Mesenteric fat pad (tissue), 1 donor: ENCODE results near the gene CDX2. TPM values are rescaled to one million over a fixed set of nuclear protein-coding genes. Genes with fewer than 3 reads are reported as not detected.

ENCODE experiments used
- DNase-seq: peaks from one replicate; pipeline ENCODE4 v3.0.0-alpha.2; 2020; ENCODE audit warnings: low spot score
- total RNA-seq: library from RNA; stranded (reverse); fragmentation: NEBNext Ultra II Directional; extraction: Animal tissue kit (Norgen Biotek cat#: 25700); gene quantifications from one replicate; pipeline ENCODE4 v1.2.1, GENCODE V29; 2021
- donor health status: DM: yes; HTN: yes; CAD: no.

The CDX2 gene
- total RNA-seq, 1 donor from 2014 or later, result 0.45 TPM

DNA sequence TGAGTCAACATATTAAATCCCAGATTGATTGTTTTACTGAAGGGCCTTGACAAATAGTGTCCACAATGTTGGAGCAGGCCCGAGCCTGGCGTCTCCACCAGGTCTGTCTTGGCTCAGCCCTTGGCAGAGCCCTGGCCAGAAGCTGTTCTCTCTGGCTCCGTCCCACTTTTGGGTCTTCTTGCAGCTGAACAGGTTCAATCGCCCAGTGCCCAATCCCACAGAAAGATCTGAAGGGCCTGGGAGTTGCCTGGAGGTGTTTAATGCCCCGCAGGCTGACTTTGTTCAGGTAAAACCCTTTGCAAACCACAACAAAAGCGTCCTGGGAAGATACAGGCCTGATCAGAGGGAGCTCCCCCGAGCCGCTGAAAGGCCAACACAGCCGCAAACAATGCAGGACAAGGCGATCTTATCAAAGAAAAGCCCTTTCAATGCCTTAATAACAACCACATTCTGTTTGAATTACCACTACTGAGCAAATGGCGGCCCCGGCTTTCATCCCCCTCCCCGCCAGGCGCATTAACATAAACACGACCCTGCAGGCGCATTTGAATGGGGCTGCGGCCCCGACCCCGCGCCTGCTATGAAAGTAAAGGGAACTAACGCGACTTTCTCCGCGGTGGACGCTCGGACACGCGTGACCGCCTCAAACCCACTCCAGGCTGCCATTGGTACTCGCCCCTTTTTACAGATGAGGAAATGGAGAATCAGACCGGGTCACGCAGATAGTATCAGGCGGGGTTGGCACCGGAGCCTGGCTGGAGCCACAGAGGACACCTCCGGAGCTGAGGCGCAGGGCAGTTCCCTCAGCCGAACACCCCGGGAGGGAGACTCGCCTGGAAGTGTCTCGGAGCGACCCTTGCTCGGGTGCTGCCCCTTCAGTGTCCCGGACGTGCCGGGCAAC is 3.1 kb downstream of the CDX2 start:
- DNase-seq, result no peak

GRCh38 chr13:27965343-27965739 is 3.8 kb downstream of the CDX2 start:
- DNase-seq, result no peak

DNA sequence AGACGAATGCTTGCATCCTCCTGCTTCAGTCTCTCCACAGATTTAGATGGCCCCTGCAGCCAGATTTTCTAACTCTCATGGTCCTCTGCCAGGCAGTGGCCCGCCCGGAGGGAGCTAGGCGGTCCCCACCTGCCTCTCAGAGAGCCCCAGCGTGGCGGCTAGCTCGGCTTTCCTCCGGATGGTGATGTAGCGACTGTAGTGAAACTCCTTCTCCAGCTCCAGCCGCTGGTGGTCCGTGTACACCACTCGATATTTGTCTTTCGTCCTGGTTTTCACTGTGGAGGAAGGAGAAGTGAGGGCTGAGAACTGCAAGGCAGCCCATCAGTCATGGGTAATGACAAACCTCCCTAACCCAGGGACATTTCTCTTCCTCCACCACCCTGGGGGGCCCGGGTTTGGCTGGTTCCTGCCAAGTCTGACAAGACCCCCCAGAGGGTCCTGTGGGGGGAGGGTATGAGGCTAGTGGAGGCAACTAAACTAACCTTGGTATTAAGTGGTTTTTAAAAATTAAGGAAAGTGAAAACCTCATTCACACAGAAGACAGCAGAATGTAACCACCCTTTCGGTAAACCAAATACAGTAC is 4.3 kb downstream of the CDX2 start:
- no peak for DNase-seq

- DNase-seq, result peak; percentile 69
Measured at GRCh38 chr13:27964206-27964605, 4.9 kb downstream of the CDX2 start.

DNA sequence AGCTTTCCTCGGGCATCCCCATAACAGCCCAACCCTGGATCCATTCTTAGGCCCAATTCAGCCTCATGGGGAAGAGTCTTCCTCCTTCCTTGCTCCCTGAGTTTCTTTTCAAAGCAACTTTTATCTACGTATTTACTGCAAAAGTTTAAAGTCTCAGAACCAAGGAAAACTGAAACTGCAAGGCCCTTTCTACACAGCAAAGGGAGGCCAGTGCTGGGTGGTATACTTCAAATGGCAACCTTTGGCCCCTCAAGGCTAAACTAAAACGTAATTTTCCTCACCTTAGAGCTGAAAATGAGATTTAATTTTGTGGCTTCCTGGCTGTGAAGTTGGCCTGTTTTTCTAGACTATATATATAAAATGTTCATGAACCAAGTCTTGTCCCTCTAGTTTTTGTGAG is 5.6 kb downstream of the CDX2 start:
- peak; percentile 14 for DNase-seq

DNA sequence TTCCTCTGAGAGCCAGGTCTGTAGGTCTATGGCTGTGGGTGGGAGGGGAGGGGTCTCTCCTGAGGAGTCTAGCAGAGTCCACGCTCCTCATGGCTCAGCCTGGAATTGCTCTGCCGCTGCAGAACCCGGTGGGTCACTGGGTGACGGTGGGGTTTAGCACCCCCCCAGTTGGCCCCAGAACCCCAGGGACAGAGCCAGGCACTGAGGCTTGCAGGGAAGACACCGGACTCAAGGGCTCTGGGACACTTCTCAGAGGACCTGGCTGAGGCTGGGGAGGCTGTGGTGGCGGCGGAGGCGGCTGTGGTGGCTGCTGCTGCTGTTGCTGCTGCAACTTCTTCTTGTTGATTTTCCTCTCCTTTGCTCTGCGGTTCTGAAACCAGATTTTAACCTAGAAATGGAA is 6.1 kb downstream of the CDX2 start:
- DNase-seq, result no peak

DNA sequence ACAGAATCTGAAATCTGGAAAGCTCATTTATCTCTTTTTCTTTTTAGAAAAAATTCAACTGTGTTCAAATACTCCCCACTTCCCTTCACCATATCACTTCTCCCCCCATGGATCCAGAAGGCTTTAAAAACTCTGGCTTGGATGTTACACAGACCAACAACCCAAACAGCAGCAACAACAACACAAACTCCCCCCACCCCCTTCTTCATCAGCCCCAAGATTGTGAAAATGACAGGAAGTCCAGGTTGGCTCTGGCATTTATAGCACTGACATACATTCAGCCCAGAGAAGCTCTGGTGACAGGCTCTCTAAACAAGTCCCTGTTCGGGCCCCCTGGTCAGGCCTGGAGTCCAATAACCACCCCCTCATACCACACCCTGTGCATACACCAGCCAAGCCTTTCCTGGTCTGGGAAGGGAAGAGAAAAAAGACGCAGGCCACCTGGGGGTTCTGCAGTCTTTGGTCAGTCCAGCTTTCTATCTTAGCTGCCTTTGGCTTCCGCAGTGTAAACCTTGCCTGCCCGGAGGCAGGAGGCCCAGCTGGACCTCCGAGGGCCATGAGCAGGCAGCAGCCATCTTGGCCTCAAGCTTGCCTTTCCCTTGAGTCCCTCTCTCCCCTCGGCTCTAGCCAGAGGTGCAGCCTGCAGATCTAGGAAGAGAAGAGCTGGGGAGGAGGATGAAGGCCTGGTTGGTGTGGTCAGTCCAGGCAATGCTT is 6.8 kb downstream of the CDX2 start:
- DNase-seq, result peak; percentile 57

DNA sequence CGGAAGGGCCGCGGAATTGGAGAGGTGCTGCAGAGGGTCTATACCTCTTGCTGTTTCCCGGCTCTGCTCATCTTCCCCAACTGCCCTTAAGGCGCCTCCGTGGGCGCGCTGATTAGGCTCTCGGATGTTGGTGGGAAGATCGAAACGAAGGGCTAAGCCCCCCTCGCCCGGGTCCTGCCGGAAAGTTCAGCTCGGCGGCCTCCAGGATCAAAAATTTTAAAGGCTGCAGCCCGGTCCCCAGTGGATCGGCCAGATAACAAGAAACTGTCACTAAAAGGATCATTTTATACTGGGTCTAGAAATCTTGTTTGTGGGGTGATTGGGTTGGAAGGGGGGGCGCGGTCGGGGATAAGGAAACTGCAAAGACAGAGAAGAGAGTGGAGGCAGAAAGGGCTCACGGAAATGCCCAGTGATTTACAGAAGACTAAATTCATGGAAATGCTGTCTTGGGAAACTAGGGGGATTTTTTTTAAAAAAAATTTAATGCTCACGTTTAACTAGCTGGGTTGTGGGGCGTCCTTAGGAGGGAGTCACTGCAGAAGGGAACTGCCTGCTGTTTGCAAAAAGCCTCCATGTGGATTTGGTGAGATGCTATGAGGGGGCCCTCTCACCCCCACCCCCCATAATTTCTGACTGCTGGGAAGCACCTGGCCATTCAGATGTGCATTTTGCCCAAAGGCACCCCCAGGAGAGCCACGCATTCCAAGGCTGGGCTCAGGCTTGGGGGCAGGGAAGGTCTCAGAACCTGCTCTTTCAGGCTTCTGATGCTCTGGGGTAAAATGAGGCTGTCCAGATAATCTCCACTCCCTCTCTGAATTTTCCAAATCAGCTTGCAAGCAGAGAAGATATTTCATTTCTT is 7.7 kb downstream of the CDX2 start:
- DNase-seq, result no peak

GRCh38 chr13:27960362-27961226 is 8.5 kb downstream of the CDX2 start:
- no peak for DNase-seq

- no peak for DNase-seq
Measured at GRCh38 chr13:27959976-27960361, 9.1 kb downstream of the CDX2 start.

GRCh38 chr13:27956576-27957300 is 12.4 kb downstream of the CDX2 start:
- no peak for DNase-seq

DNA sequence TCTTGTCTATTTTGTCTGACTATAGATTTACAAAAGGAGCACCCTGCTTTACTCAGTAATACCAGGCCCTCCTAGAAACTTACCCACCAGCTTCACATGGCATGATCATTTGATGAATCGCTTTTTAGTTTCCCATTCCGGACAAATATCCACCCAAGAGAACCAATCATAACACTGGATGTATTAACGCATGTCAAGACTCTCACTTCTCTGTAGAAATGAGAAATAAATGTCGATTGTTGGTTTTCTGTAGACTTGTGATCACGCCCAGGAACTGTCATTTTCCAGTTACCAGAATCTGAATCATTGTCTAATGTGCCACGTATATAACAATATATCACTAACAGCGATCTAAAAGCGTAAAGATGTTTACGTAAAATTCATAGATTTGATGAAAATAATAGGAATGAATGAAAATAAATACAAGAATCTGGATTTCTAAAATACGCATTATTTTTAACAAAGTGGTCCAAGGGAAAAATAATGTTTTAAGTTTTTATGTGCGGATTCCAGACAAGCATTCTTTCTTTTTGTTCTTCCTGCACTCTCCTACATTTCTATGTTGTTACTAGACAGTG is 14.0 kb downstream of the CDX2 start:
- DNase-seq, result no peak

DNA sequence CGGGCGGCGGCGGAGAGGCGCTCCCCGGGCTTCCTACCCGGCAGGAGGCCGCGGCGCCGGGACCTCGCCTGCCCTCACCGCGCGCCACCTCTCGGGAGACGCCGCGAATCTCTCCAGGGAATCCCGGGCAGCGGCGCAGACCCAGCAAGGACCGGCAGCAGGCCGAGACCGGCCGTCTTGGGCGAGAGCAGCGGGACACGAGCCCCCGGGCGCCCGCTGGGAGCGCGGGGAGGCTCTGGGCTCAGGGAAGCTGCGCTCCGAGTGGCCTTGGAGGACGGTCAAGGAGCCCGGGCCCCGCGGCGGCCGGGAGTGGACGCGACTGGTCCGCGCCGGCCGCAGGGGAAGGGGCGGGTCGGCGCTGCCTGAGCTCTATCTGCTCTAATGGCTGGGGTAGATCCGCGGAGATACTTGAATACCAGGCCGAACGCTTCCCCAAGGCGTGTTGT is 14.7 kb downstream of the CDX2 start:
- no peak for DNase-seq

DNA sequence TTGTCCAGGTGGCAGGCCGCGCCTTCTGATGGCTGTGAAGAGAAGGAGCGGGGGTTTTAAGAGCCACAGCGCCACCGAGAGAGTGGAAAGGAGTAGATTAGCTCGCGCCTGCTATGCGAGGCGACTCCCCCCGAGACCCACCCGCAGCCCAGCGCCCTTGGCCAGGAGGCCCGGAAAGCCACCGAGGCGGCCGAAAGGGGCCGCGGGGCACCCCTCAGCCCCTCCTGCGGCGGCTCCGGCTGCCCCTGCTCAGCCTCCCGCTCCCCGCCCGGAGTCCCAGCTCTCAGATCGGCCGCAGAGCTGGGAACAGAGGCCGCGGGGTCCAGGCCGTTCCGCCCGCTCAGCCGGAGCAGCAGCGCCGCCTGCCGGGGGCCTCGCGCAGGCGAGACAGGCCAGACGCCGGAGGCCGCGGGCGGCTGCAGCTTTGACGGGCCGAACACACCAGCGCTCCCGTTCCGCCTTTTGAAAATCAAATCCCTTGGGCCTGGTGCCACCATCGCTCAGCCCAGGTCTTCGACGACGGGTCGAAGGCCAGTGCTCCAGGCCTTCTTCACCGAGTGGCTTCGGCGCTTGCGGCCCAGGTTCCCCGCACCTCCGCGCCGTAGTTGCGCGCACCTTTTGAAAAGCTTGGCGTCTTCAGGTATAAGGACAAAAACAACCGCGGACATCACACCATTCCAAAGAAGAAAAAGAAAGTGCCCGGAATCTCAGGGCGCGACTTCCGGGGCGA is 15.3 kb downstream of the CDX2 start:
- DNase-seq, result no peak

GRCh38 chr13:27952876-27953675 is 16.0 kb downstream of the CDX2 start:
- DNase-seq, result no peak

- no peak for DNase-seq
Measured at GRCh38 chr13:27942972-27943371, 26.1 kb downstream of the CDX2 start.

GRCh38 chr13:27933580-27934328 is 35.4 kb downstream of the CDX2 start:
- no peak for DNase-seq
